H1 (cell line): ENCODE data around the gene PTPRD.

Source experiments
- CTCF ChIP-seq, 3 experiments: IDR thresholded peaks; 1 replicate in 2 of 3; 2 replicates in 1 of 3; pipeline versions ENCODE4 v1.5.1 to v1.6.1; 2011; ENCODE audit warnings: low read length in 3 of 3, mild to moderate bottlenecking in 3 of 3, inconsistent platforms in 2 of 3, low read depth in 1 of 3, moderate library complexity in 1 of 3; ENCODE audit not compliant: insufficient read depth in 1 of 3; ENCODE audit errors: control extremely low read depth in 1 of 3
- FOSL1 ChIP-seq: IDR thresholded peaks from 2 replicates; pipeline ENCODE4 v1.6.1; 2011; ENCODE audit warnings: mild to moderate bottlenecking, low read depth, low read length, moderate library complexity; ENCODE audit not compliant: insufficient read depth
- MAX ChIP-seq: IDR thresholded peaks from 2 replicates; pipeline ENCODE4 v1.6.1; 2012; ENCODE audit warnings: inconsistent platforms
- SIN3A ChIP-seq, 2 experiments: IDR thresholded peaks in 1 of 2; conservative IDR thresholded peaks in 1 of 2; 2 replicates each; pipeline ENCODE4 v1.6.1; 2011 to 2012; ENCODE audit warnings: low read length in 2 of 2, improper control_type of control experiment in 1 of 2, low read depth in 1 of 2, mild to moderate bottlenecking in 1 of 2
- SUZ12 ChIP-seq: fragments of 200-600 bp; sonication (generic); IDR thresholded peaks from 2 replicates; pipeline ENCODE4 v1.6.1; 2012; ENCODE audit warnings: mild to moderate bottlenecking, inconsistent platforms, low read length, moderate library complexity, mixed read lengths

- no peak for TF ChIP-seq SUZ12
- no peak for TF ChIP-seq MAX
- no peak for TF ChIP-seq CTCF (IDR thresholded peaks at IDR 0.05; ENCODE audit: control extremely low read depth in 1 of 3, insufficient read depth in 1 of 3, low read depth in 1 of 3, low read length in 3 of 3)
- TF ChIP-seq SIN3A (conservative IDR thresholded peaks at IDR 0.05 in 1 of 2, IDR thresholded peaks at IDR 0.05 in 1 of 2; ENCODE audit: low read depth in 1 of 2, low read length in 2 of 2), result no peak
- no peak for TF ChIP-seq FOSL1
Observed at GRCh38 chr9:8365029-8365428, 2247.8 kb downstream of the PTPRD start.
